ENCODE data around the gene APBA2.

Gene APBA2

GRCh38 chr15:29122506-29122905 is 236.7 kb downstream of the APBA2 start:
- no peak for TF ChIP-seq GATA3 (IDR thresholded peaks at IDR 0.05; ENCODE audit: low read depth, low read length)
- TF ChIP-seq GATA2 (IDR thresholded peaks at IDR 0.05; ENCODE audit: low read depth, low read length) = no peak

GRCh38 chr15:29123171-29123570 is 237.4 kb downstream of the APBA2 start:
- TF ChIP-seq GATA3 (IDR thresholded peaks at IDR 0.05; ENCODE audit: low read depth, low read length) (no peak), GATA2 (IDR thresholded peaks at IDR 0.05; ENCODE audit: low read depth, low read length) (no peak)

- no peak for TF ChIP-seq GATA3 (IDR thresholded peaks at IDR 0.05; ENCODE audit: low read depth, low read length)
- no peak for TF ChIP-seq GATA2 (IDR thresholded peaks at IDR 0.05; ENCODE audit: low read depth, low read length)
Observed at GRCh38 chr15:29123991-29124390, 238.2 kb downstream of the APBA2 start.

GRCh38 chr15:29124581-29125381 is 239.0 kb downstream of the APBA2 start:
- TF ChIP-seq GATA3 (IDR thresholded peaks at IDR 0.05; ENCODE audit: low read depth, low read length) (no peak), GATA2 (IDR thresholded peaks at IDR 0.05; ENCODE audit: low read depth, low read length) (no peak)

GRCh38 chr15:29125382-29126207 is 239.8 kb downstream of the APBA2 start:
- TF ChIP-seq GATA3 (IDR thresholded peaks at IDR 0.05; ENCODE audit: low read depth, low read length) = no peak
- TF ChIP-seq GATA2 (IDR thresholded peaks at IDR 0.05; ENCODE audit: low read depth, low read length) = no peak

GRCh38 chr15:29126208-29126536 is 240.4 kb downstream of the APBA2 start:
- no peak for TF ChIP-seq GATA2 (IDR thresholded peaks at IDR 0.05; ENCODE audit: low read depth, low read length)
- no peak for TF ChIP-seq GATA3 (IDR thresholded peaks at IDR 0.05; ENCODE audit: low read depth, low read length)

GRCh38 chr15:29126821-29127461 is 241.2 kb downstream of the APBA2 start:
- no peak for TF ChIP-seq GATA2 (IDR thresholded peaks at IDR 0.05; ENCODE audit: low read depth, low read length)
- no peak for TF ChIP-seq GATA3 (IDR thresholded peaks at IDR 0.05; ENCODE audit: low read depth, low read length)

- no peak for TF ChIP-seq GATA2 (IDR thresholded peaks at IDR 0.05; ENCODE audit: low read depth, low read length)
- no peak for TF ChIP-seq GATA3 (IDR thresholded peaks at IDR 0.05; ENCODE audit: low read depth, low read length)
Observed at GRCh38 chr15:29127506-29128430, 242.0 kb downstream of the APBA2 start.

- no peak for TF ChIP-seq GATA3 (IDR thresholded peaks at IDR 0.05; ENCODE audit: low read depth, low read length)
- TF ChIP-seq GATA2 (IDR thresholded peaks at IDR 0.05; ENCODE audit: low read depth, low read length) = no peak
Observed at GRCh38 chr15:29128671-29129070, 242.9 kb downstream of the APBA2 start.

GRCh38 chr15:29129221-29129620 is 243.4 kb downstream of the APBA2 start:
- no peak for TF ChIP-seq GATA3 (IDR thresholded peaks at IDR 0.05; ENCODE audit: low read depth, low read length)
- TF ChIP-seq GATA2 (IDR thresholded peaks at IDR 0.05; ENCODE audit: low read depth, low read length) = no peak

- TF ChIP-seq GATA2 (IDR thresholded peaks at IDR 0.05; ENCODE audit: low read depth, low read length) (no peak), GATA3 (IDR thresholded peaks at IDR 0.05; ENCODE audit: low read depth, low read length) (no peak)
Observed at GRCh38 chr15:29129926-29130325, 244.2 kb downstream of the APBA2 start.

- TF ChIP-seq GATA3 (IDR thresholded peaks at IDR 0.05; ENCODE audit: low read depth, low read length) (no peak), GATA2 (IDR thresholded peaks at IDR 0.05; ENCODE audit: low read depth, low read length) (no peak)
Observed at GRCh38 chr15:29130476-29130875, 244.7 kb downstream of the APBA2 start.

Data from SH-SY5Y (cell line).